Erythroblast (primary cell): ENCODE measurements around the gene PLEKHM3.

Experiments used
- GATA1 ChIP-seq: IDR thresholded peaks from 2 replicates; pipeline ENCODE4 v1.6.1; 2011; ENCODE audit warnings: low read depth, mild to moderate bottlenecking, control low read depth, low read length, moderate library complexity
- POLR2A ChIP-seq: IDR thresholded peaks from 2 replicates; pipeline ENCODE4 v1.6.1; 2011; ENCODE audit warnings: mild to moderate bottlenecking, low read length

GRCh38 chr2:207802650-207803049, 222.7 kb downstream of the PLEKHM3 start:
- TF ChIP-seq POLR2A (no peak), GATA1 (no peak)
